Measurements from ENCODE around the gene ITGB5.

DNA sequence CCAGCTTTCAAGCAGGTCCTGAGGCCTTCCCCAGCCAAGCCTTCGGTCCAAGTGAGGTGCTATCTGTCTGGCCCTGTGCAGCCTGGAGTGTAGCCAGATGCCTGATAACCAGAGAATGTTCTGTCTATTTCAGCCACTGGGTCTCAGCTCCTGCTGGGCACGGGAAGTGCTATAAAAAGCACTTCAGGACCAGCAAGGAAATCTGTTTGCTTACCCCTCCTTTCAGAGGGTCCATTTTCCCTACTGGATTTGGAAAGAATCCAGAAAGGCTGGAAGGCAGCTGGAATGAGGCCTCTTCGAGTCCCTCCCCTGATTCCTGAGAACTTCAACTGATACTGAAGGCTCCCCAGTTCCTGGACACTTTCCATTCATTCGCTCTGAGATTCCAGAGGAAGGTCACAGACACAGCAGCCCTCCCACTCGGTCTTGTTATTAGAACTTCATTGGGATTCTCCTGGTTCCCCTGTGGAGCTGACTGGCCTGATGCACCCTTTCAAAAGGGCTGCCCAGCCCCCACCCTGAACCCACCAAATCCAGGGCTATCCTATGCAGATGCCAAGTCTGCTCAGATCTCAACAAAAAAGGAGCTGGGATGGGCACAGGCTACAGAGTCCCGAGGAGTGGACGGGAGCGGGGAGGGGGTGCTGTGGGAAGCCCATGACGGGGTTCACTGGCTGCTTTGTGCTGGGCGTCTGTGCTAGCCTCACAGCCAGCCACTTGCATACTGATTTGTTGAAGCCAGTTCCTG lies 86.5 kb downstream of the ITGB5 start:
- TF ChIP-seq, protein P1, sequence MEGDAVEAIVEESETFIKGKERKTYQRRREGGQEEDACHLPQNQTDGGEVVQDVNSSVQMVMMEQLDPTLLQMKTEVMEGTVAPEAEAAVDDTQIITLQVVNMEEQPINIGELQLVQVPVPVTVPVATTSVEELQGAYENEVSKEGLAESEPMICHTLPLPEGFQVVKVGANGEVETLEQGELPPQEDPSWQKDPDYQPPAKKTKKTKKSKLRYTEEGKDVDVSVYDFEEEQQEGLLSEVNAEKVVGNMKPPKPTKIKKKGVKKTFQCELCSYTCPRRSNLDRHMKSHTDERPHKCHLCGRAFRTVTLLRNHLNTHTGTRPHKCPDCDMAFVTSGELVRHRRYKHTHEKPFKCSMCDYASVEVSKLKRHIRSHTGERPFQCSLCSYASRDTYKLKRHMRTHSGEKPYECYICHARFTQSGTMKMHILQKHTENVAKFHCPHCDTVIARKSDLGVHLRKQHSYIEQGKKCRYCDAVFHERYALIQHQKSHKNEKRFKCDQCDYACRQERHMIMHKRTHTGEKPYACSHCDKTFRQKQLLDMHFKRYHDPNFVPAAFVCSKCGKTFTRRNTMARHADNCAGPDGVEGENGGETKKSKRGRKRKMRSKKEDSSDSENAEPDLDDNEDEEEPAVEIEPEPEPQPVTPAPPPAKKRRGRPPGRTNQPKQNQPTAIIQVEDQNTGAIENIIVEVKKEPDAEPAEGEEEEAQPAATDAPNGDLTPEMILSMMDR (conservative IDR thresholded peaks at IDR 0.05; ENCODE audit: low read depth, low read length): no peak
- TF ChIP-seq EZH2 (IDR thresholded peaks at IDR 0.05; ENCODE audit: low read length, unreplicated experiment) (no peak), EZH2phosphoT487 (IDR thresholded peaks at IDR 0.05; ENCODE audit: borderline replicate concordance, low read length) (no peak)
